ENCODE data around the gene EIF4EBP2. TPM values are rescaled to one million over a fixed set of nuclear protein-coding genes. Genes with fewer than 3 reads are reported as not detected.

EIF4EBP2 gene
- total and polyA plus RNA-seq, 2 donors (not counting 3 experiments of a cell fraction or from before 2014, with no cell fraction given) = 18.2 to 47.0 TPM

DNA sequence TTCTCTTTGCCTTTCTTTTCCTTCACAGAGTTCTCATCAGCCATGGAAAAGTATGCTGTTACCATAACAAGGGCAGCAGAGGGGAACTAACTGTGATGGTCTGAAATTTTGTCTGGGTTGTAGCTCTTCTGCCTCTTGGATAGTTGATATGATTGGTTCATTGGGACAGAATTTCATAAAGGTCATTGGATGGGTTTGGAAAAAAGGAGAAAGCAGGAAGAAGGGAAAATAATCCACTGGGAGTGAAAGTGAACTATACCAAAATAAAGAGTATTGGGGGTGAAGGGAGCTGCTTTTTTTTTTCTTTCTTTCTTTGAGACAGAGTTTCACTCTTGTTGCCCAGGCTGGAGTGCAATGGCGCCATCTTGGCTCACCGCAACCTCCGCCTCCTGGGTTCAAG, 5.8 kb downstream of the EIF4EBP2 start:
- Histone ChIP-seq H3K9me1 (replicated peaks; ENCODE audit: control insufficient read depth, extremely low read depth, insufficient read depth, low read length) (no peaks in the 10 kb centered on the region), H3K27ac (ENCODE audit: insufficient read depth, low read depth, low read length) (no peak overlapping the region), H2AFZ (ENCODE audit: low read depth, low read length) (no peak overlapping the region), H3K9me3 (replicated peaks; ENCODE audit: control insufficient read depth, insufficient read depth, low read length) (no peaks in the 10 kb centered on the region), H3K4me1 (ENCODE audit: control insufficient read depth, extremely low read depth, insufficient read depth, low read length) (peaks cover 23% of the 10 kb centered on the region), H3K4me3 (replicated peaks in 1 of 3; ENCODE audit: insufficient read depth in 1 of 3, low read depth in 1 of 3, low read length in 3 of 3) (no peak overlapping the region), H3K79me2 (ENCODE audit: control insufficient read depth, insufficient read depth, low read length) (peaks cover 63% of the 10 kb centered on the region), H3K4me2 (ENCODE audit: insufficient read depth, low read length) (no peak overlapping the region), H3K9ac (replicated peaks; ENCODE audit: extremely low read depth, insufficient read depth, low read length) (no peak overlapping the region), H4K20me1 (replicated peaks; ENCODE audit: control insufficient read depth, extremely low read depth, insufficient read depth, low read length) (peaks cover 12% of the 10 kb centered on the region), H3K27me3 (ENCODE audit: control insufficient read depth in 2 of 2, insufficient read depth in 2 of 2, low read length in 2 of 2) (no peaks in the 10 kb centered on the region), H3K36me3 (ENCODE audit: control insufficient read depth in 2 of 2, extremely low read depth in 1 of 2, insufficient read depth in 2 of 2, low read length in 2 of 2) (no peaks in the 10 kb centered on the region)
- POLR2A ChIA-PET = no interaction called here
- no TSS peak for BruUV-seq (replicated peaks)
- dilution Hi-C loops (cut with MboI; ENCODE audit: extremely low pct_ligation_motif_present, low sequenced_read_pairs) (no loop called here), intact Hi-C loops (cut with micrococcal nuclease) (no loop called here)
- no peak for TF ChIP-seq POLR2A (IDR thresholded peaks at IDR 0.05; ENCODE audit: low read depth, low read length)
- TF ChIP-seq GATA2 (IDR thresholded peaks at IDR 0.05; ENCODE audit: insufficient read depth, insufficient read length, low read depth, low read length) = no peak
- TF ChIP-seq, protein P1, sequence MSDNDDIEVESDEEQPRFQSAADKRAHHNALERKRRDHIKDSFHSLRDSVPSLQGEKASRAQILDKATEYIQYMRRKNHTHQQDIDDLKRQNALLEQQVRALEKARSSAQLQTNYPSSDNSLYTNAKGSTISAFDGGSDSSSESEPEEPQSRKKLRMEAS (IDR thresholded peaks at IDR 0.05; ENCODE audit: insufficient read depth, insufficient read length) = no peak
- no peak for TF ChIP-seq JUN (IDR thresholded peaks at IDR 0.05; ENCODE audit: borderline replicate concordance, insufficient read depth, insufficient read length, low read depth)
- TF ChIP-seq EZH2 (IDR thresholded peaks at IDR 0.05; ENCODE audit: borderline replicate concordance, low read depth, low read length, severe bottlenecking) = no peak
- FAIRE-seq = no peak
- DNase-seq (ENCODE audit: low read depth, low spot score) = no peak
- CTCF ChIA-PET = interaction anchor here (0.9 to 1.6 kb wide), 4 partner anchors 8 to 188 kb away, joined by 3 to 7 read pairs (median 3); no protein-coding TSS in a partner anchor

DNA sequence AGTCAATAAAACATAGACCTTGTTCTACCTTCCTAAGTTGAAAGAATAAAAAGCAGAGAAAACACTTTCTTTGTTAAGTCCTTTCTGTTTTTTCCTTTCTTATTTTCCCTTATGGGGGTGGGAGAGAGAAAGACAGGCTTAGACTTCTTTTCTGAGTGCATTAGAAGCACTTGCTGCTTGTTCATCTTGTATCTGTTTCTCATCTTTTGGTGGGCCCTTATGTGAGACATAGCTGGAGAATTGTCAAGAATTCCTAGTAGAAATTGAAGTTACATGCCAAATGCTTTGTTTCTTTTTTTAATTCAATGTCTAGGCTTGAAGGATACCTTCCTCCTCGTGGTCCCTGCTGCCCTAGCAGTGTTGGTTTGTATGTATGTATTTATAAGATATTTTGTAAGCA, 6.7 kb downstream of the EIF4EBP2 start:
- no peak for TF ChIP-seq FOS (IDR thresholded peaks at IDR 0.05; ENCODE audit: borderline replicate concordance, insufficient read depth, low read length)
- dilution Hi-C loops (cut with MboI; ENCODE audit: extremely low pct_ligation_motif_present, low sequenced_read_pairs) = no loop called here
- H3K9ac ChIP-seq (replicated peaks; ENCODE audit: extremely low read depth, insufficient read depth, low read length) = no peak overlapping the region
- H3K9me3 ChIP-seq (replicated peaks; ENCODE audit: control insufficient read depth, insufficient read depth, low read length) = no peaks in the 10 kb centered on the region
- no peaks in the 10 kb centered on the region for H3K9me1 ChIP-seq (replicated peaks; ENCODE audit: control insufficient read depth, extremely low read depth, insufficient read depth, low read length)
- peaks cover 55% of the 10 kb centered on the region for H3K79me2 ChIP-seq (ENCODE audit: control insufficient read depth, insufficient read depth, low read length)
- ChIA-PET POLR2A (interaction anchor here (0.6 kb wide), 1 partner anchor 182 kb away, joined by 3 read pairs; no protein-coding TSS in a partner anchor), CTCF (interaction anchor here (1.4 kb wide), 1 partner anchor 13 kb away, joined by 4 read pairs; no protein-coding TSS in a partner anchor)
- no peaks in the 10 kb centered on the region for H3K27me3 ChIP-seq (ENCODE audit: control insufficient read depth in 2 of 2, insufficient read depth in 2 of 2, low read length in 2 of 2)
- DNase-seq (ENCODE audit: low read depth, low spot score) = no peak
- H3K4me1 ChIP-seq (ENCODE audit: control insufficient read depth, extremely low read depth, insufficient read depth, low read length) = peaks cover 15% of the 10 kb centered on the region
- intact Hi-C loops (cut with micrococcal nuclease) = no loop called here
- H3K36me3 ChIP-seq (ENCODE audit: control insufficient read depth in 2 of 2, extremely low read depth in 1 of 2, insufficient read depth in 2 of 2, low read length in 2 of 2) = no peaks in the 10 kb centered on the region
- H2AFZ ChIP-seq (ENCODE audit: low read depth, low read length) = no peak overlapping the region
- H3K27ac ChIP-seq (ENCODE audit: insufficient read depth, low read depth, low read length) = no peak overlapping the region
- no TSS peak for BruUV-seq (replicated peaks)
- FAIRE-seq = no peak
- peaks cover 12% of the 10 kb centered on the region for H4K20me1 ChIP-seq (replicated peaks; ENCODE audit: control insufficient read depth, extremely low read depth, insufficient read depth, low read length)
- H3K4me3 ChIP-seq (replicated peaks in 1 of 3; ENCODE audit: insufficient read depth in 1 of 3, low read depth in 1 of 3, low read length in 3 of 3) = no peak overlapping the region
- H3K4me2 ChIP-seq (ENCODE audit: insufficient read depth, low read length) = no peak overlapping the region

All from endothelial cell of umbilical vein (primary cell).